NCI-H345 treated with DMSO at 0.1 percent for 48 hours (cell line): ENCODE results near the gene RIMKLB.
"Not testable (repeated sequence)": the region's sequence is repeated elsewhere in the genome, so short reads cannot be mapped to it uniquely, and the experiment has no call there.

Source experiments
- DNase-seq: peaks from one replicate; lab custom pipeline; 2025; ENCODE audit not compliant: unreplicated experiment; lab: John Stamatoyannopoulos, UW

Gene RIMKLB

GRCh38 chr12:8770499-8770898, 72.7 kb downstream of the RIMKLB start:
- no peak for DNase-seq

GRCh38 chr12:8771072-8771471, 73.3 kb downstream of the RIMKLB start:
- no peak for DNase-seq

- DNase-seq = no peak
Observed at GRCh38 chr12:8773461-8773860, 75.7 kb downstream of the RIMKLB start.

GRCh38 chr12:8779281-8779680, 81.5 kb downstream of the RIMKLB start:
- DNase-seq = no peak

- DNase-seq = no peak
Observed at GRCh38 chr12:8779862-8780261, 82.1 kb downstream of the RIMKLB start.

GRCh38 chr12:8780389-8780788, 82.6 kb downstream of the RIMKLB start:
- DNase-seq = no peak

GRCh38 chr12:8781381-8782127, 83.8 kb downstream of the RIMKLB start:
- DNase-seq = no peak

- no peak for DNase-seq
Observed at GRCh38 chr12:8784290-8784888, 86.6 kb downstream of the RIMKLB start.

- DNase-seq = no peak
Observed at GRCh38 chr12:8785499-8785898, 87.7 kb downstream of the RIMKLB start.

GRCh38 chr12:8787206-8787605, 89.4 kb downstream of the RIMKLB start:
- not testable (repeated sequence) for DNase-seq

GRCh38 chr12:8788706-8789105, 90.9 kb downstream of the RIMKLB start:
- not testable (repeated sequence) for DNase-seq

- not testable (repeated sequence) for DNase-seq
Observed at GRCh38 chr12:8789341-8790013, 91.7 kb downstream of the RIMKLB start.

GRCh38 chr12:8793226-8793625, 95.4 kb downstream of the RIMKLB start:
- DNase-seq = not testable (repeated sequence)

- not testable (repeated sequence) for DNase-seq
Observed at GRCh38 chr12:8794611-8795010, 96.8 kb downstream of the RIMKLB start.

- no peak for DNase-seq
Observed at GRCh38 chr12:8796831-8797626, 99.2 kb downstream of the RIMKLB start.

- DNase-seq = not testable (repeated sequence)
Observed at GRCh38 chr12:8801213-8801612, 103.4 kb downstream of the RIMKLB start.

GRCh38 chr12:8804833-8805232, 107.0 kb downstream of the RIMKLB start:
- DNase-seq = not testable (repeated sequence)

GRCh38 chr12:8805487-8805886, 107.7 kb downstream of the RIMKLB start:
- DNase-seq = not testable (repeated sequence)

- DNase-seq = not testable (repeated sequence)
Observed at GRCh38 chr12:8807084-8807483, 109.3 kb downstream of the RIMKLB start.

GRCh38 chr12:8810112-8810511, 112.3 kb downstream of the RIMKLB start:
- not testable (repeated sequence) for DNase-seq
